ENCODE data around the gene SPOCK1.
"Not testable (repeated sequence)": the region's sequence is repeated elsewhere in the genome, so short reads cannot be mapped to it uniquely, and the experiment has no call there.

The SPOCK1 gene

GRCh38 chr5:137498736-137499505, at the start of gene SPOCK1:
Gene SPOCK1 (minus strand): TSS chr5:137499326.
- DNase-seq, result peak; percentile 90

DNA sequence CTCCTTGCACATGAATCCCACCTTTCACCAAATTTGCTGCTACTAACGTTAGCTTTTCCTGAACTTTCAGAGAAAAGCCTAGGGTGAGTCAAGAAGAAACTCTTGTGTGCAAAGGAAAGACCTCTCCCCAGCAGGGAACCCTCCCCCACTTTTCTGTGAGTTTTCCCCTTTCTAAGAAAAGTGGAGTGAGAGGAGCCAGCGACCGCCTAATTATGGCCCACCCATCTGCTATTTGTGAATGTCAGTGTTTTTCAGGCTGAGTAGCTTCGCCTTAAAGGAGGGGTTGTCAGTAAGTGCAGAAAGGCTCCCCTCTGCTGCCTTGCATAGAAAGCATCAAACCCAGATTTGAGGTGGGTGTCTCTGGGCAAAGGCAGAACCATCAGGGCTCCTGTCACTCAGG, 46.8 kb upstream of the SPOCK1 start:
- no peak for DNase-seq

- DNase-seq, result peak; percentile 57
These were observed 36.3 kb upstream of the SPOCK1 start for GRCh38 chr5:137535449-137535848.

- DNase-seq, result no peak
These were observed 34.8 kb upstream of the SPOCK1 start for GRCh38 chr5:137533963-137534362.

DNA sequence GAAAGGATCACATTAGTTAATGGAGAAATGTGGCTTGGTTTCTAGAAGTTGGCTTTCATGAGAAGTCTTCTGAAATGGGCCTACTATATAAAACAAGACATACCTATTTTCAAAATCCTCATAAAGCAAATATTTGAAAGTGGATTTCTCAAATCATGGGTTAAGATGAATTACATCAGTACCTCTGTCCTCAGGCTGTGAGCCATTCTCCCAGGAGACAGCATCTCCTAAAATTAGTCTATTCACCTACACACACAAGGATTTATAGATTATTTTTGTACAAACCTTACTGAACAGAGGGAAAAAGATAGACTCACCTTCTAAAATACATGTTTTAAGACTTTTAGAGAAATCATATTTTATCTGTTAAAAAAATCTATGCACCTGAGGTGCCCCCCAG, 32.1 kb upstream of the SPOCK1 start:
- no peak for DNase-seq

DNA sequence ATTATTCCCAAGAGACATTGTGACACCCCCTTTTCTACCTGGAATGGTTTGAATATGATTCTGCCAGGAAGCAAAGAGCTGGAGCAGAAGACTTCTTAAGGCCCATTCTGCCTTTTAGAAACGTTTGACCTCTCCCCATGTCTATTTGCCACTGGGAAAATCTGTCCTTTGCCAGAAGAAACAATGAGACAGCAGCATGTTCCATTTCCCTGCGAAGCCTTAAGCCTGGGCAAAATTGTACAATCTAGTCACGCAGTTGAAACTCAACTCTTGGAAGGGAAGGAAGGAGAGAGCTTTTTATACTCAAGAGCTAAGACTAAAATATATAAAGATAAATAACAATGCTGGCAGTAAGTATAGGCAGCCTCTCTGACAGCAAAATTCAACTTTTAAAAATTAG, 22.1 kb upstream of the SPOCK1 start:
- no peak for DNase-seq

DNA sequence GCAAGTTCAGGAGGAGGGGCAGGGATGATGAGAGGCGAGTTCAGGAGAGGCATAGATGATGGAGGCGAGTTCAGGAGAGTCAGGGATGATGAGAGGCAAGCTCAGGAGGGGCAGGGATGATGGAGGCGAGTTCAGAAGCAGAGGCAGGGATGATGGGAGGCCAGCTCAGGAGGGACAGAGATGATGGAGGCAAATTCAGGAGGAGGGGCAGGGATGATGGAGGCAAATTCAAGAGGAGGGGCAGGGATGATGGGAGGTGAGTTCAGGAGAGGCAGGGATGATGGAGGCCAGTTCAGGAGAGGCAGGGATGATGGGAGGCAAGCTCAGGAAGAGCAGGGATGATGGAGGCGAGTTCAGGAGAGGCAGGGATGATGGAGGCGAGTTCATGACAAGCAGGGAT, 17.8 kb upstream of the SPOCK1 start:
- DNase-seq, result no peak

DNA sequence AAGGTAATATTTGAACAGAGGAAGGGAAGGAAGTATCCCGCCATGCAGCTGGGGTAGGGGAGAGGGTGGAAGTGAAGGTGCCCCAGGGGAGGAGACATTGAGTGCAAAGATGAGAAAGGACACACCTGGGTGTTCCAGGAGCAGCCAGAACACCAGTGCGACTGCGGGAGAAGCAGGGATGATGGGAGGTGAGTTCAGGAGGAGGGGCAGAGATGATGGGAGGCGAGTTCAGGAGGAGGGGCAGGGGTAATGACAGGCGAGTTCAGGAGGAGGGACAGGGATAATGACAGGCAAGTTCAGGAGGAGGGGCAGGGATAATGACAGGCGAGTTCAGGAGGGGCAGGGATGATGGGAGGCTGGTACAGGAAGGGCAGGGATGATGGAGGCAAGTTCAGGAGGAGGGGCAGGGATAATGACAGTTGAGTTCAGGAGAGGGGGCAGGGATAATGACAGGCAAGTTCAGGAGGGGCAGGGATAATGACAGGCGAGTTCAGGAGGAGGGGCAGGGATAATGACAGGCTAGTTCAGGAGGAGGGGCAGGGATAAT, 17.2 kb upstream of the SPOCK1 start:
- no peak for DNase-seq

DNA sequence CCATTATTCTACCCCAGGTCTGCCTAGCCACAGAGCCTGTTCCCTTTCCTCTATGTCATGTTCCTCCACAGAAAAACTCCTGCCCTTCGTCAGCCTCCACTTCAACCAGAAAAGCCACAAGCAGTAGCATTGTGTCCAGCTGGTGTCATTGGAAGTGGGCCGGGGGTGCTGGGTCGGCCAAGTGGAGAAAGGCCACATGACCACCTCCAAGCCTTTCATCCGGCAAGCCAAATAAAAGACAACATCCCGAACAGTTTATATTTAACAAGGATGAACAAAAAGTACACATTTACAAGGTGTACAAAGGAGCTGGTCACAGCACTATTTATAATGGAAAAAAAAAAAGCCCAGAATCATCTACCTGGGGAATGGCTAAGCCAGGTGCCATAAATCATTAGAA, 16.1 kb upstream of the SPOCK1 start:
- no peak for DNase-seq

GRCh38 chr5:137510671-137511070, 11.5 kb upstream of the SPOCK1 start:
- no peak for DNase-seq

DNA sequence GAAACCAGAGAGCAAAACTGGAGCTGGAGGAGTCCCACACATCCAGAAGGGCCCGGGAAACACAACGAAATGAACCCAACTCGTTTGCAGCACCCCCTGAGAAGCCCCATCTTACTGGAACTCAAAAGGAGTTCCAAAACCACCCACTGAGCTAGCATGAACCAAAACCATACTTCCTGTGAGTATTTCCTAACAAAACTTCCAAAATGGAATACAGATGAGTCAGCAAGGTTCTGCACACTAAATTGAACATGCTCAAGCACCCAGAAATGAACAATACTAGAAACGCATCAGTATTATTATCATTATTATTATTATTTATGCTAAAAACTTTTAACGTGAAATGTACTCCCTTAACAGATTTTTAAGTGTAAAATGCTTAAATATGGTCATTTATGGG, 8.0 kb upstream of the SPOCK1 start:
- DNase-seq, result no peak

DNA sequence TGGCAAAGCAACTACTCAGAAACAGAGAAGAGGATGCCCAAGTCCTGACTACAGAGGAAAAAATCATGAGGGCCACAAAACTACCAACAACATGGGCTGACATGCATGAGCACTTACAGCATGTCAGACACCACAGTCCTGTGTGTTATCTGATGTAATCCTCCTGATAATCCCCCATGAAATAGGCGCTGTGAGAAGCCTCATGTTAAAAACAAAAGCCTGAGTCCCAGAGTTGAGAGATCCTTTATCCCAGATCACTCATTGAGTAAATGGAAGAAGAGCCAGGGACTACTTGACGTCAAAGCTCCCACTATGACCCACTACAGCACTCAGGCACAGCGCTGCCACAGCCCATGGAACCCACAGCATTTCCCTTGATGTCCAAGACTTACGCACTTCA, 7.2 kb upstream of the SPOCK1 start:
- no peak for DNase-seq

GRCh38 chr5:137504916-137505315, 5.8 kb upstream of the SPOCK1 start:
- no peak for DNase-seq

DNA sequence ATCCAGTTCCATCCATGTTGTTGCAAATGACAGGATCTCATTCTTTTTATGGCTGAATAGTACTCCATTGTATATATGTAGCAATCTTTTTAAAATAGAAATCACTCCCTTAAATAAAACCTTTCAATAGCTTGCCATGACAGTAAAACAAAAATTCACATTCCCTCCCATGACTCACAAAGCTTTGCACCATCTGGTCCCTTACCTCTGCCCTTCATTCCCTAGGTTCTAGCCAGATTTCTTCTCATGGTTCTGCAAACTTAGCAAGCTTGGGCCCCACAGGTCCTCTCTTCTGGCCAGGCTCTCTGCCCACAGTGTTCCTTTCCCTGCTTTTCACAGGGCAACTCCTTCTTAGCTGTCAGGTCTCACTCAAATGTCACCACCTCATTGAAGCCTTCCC, 4.3 kb upstream of the SPOCK1 start:
- no peak for DNase-seq

- no peak for DNase-seq
These were observed 3.5 kb upstream of the SPOCK1 start for GRCh38 chr5:137502632-137503031.

DNA sequence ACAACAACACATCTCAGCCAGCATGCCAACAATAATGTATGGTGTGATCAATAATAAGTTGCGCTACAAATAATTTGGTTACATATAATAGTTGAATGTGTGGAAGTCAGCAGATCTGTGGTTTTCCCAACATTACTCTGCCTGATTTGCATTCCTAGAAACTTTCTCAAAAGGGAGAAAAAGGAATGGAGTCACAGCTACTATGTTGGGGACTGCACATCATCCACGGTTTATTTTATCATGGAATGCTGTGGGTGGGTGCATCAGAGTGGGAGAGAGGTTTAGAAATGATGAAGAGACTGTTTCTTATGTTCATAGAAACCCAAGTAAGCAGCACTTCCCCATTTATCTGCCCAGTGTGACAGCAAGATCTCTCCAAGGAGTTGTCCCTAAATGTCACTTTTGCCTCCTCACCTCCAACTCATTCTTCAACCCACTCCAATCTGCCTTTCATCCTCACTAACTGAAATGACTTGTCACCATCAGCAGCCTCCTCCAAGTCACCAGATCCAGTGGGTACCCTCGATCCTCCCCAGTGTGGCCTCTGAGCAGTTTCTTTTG, 2.8 kb upstream of the SPOCK1 start:
- no peak for DNase-seq

- no peak for DNase-seq
These were observed 2.1 kb upstream of the SPOCK1 start for GRCh38 chr5:137501226-137501625.

GRCh38 chr5:137500615-137501225, 1.6 kb upstream of the SPOCK1 start:
- no peak for DNase-seq

DNA sequence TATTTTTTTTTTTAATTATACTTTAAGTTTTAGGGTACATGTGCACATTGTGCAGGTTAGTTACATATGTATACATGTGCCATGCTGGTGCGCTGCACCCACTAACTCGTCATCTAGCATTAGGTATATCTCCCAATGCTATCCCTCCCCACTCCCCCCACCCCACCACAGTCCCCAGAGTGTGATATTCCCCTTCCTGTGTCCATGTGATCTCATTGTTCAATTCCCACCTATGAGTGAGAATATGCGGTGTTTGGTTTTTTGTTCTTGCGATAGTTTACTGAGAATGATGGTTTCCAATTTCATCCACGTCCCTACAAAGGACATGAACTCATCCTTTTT, 351 bp upstream of the SPOCK1 start:
- not testable (repeated sequence) for DNase-seq

- peak; percentile 26 for DNase-seq
These were observed 808 bp downstream of the SPOCK1 start for GRCh38 chr5:137498301-137498735.

GRCh38 chr5:137497396-137498290, 1.5 kb downstream of the SPOCK1 start:
- DNase-seq, result peak; percentile 58

DNA sequence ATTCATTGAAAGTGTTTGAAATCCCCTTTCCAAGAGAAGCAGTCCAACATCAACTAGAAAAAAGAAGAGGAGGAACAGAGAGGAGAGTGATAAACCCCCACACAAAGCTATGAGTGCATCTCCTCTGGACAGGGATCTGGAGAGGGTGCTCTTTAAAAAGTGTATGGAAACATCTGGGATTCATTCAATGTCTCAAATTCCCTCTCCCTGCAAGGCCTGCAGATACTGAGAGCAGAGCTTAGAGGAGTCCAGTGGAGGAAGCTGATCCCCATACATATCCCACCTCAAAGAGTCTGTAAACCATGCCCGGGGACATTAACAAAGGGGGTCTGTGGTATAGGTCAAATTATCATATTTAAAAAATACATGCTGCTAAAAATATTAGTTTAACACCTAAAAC, 2.2 kb downstream of the SPOCK1 start:
- DNase-seq, result no peak

DNA sequence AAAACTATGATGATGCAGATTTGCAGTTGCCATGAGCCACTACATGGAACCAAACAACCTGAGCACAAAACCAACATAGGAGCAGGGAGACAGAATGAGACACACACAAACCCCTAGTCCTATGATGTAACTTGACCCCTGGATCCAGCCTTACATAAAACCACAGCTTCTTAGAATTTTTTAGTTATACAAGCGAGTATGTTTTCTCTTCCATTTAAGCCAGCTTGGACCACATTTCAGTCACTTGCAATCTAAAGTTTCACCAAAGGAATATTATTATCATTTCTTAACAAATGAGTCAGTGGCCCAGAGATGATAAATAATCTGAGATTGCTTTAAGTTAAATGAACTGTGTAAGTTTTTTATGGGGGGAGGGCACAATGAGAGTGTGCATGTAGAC, 6.8 kb downstream of the SPOCK1 start:
- DNase-seq, result no peak

Measured in NCI-H345 (cell line).